Breast epithelium (tissue), 3 donors: ENCODE measurements around the gene OSBPL5.

Experiments used
- CTCF ChIP-seq, 3 donors: fragments of 450-650 bp; IDR thresholded peaks; one replicate each; pipeline ENCODE4 v1.5.1; 2016 to 2017; ENCODE audit warnings: antibody characterized with exemption in 3 of 3, mild to moderate bottlenecking in 3 of 3, moderate library complexity in 3 of 3
- POLR2AphosphoS5 ChIP-seq, 3 donors: sonication (generic); formaldehyde crosslinking; IDR thresholded peaks; one replicate each; pipeline ENCODE4 v1.6.1; 2017; ENCODE audit warnings: antibody characterized with exemption in 3 of 3

- TF ChIP-seq CTCF (IDR thresholded peaks at IDR 0.05) (no peak), POLR2AphosphoS5 (IDR thresholded peaks at IDR 0.05) (peak; percentile 26 to 83 (median 35))
Measured at GRCh38 chr11:3095712-3096361, 69.3 kb downstream of the OSBPL5 start.
